ENCODE measurements around the gene CHDH. TPM values are rescaled to one million over a fixed set of nuclear protein-coding genes. Genes with fewer than 3 reads are reported as not detected.

CHDH gene
- total and polyA plus RNA-seq, 2 donors (not counting 3 experiments of a cell fraction or from before 2014, with no cell fraction given): 0.04 to 0.06 TPM

- CTCF ChIA-PET: no interaction called here
- intact Hi-C loops (cut with micrococcal nuclease) (no loop called here), dilution Hi-C loops (cut with MboI; ENCODE audit: extremely low pct_ligation_motif_present, low sequenced_read_pairs) (no loop called here)
- Histone ChIP-seq H3K36me3 (ENCODE audit: control insufficient read depth in 2 of 2, extremely low read depth in 1 of 2, insufficient read depth in 2 of 2, low read length in 2 of 2) (no peaks in the 10 kb centered on the region), H3K27me3 (ENCODE audit: control insufficient read depth in 2 of 2, insufficient read depth in 2 of 2, low read length in 2 of 2) (no peaks in the 10 kb centered on the region), H3K4me3 (replicated peaks in 1 of 3; ENCODE audit: insufficient read depth in 1 of 3, low read depth in 1 of 3, low read length in 3 of 3) (no peak overlapping the region), H3K27ac (ENCODE audit: insufficient read depth, low read depth, low read length) (no peak overlapping the region), H3K9me3 (replicated peaks; ENCODE audit: control insufficient read depth, insufficient read depth, low read length) (no peaks in the 10 kb centered on the region), H3K4me1 (ENCODE audit: control insufficient read depth, extremely low read depth, insufficient read depth, low read length) (no peaks in the 10 kb centered on the region), H2AFZ (ENCODE audit: low read depth, low read length) (no peak overlapping the region), H3K9ac (replicated peaks; ENCODE audit: extremely low read depth, insufficient read depth, low read length) (no peak overlapping the region), H3K9me1 (replicated peaks; ENCODE audit: control insufficient read depth, extremely low read depth, insufficient read depth, low read length) (no peaks in the 10 kb centered on the region), H3K4me2 (ENCODE audit: insufficient read depth, low read length) (no peak overlapping the region), H3K79me2 (ENCODE audit: control insufficient read depth, insufficient read depth, low read length) (no peaks in the 10 kb centered on the region), H4K20me1 (replicated peaks; ENCODE audit: control insufficient read depth, extremely low read depth, insufficient read depth, low read length) (no peaks in the 10 kb centered on the region)
- FAIRE-seq: no peak
- BruUV-seq (replicated peaks): no TSS peak
- no peak for DNase-seq (ENCODE audit: low read depth, low spot score)
- TF ChIP-seq JUN (IDR thresholded peaks at IDR 0.05; ENCODE audit: borderline replicate concordance, insufficient read depth, insufficient read length, low read depth) (no peak), CTCF (IDR thresholded peaks at IDR 0.05; ENCODE audit: extremely low read depth in 1 of 2, insufficient read depth in 1 of 2, low read depth in 1 of 2, low read length in 2 of 2) (no peak), EZH2 (IDR thresholded peaks at IDR 0.05; ENCODE audit: borderline replicate concordance, low read depth, low read length, severe bottlenecking) (no peak), POLR2A (IDR thresholded peaks at IDR 0.05; ENCODE audit: low read depth, low read length) (no peak), MAX (IDR thresholded peaks at IDR 0.05; ENCODE audit: insufficient read depth, insufficient read length) (no peak), GATA2 (IDR thresholded peaks at IDR 0.05; ENCODE audit: insufficient read depth, insufficient read length, low read depth, low read length) (no peak), FOS (IDR thresholded peaks at IDR 0.05; ENCODE audit: borderline replicate concordance, insufficient read depth, low read length) (no peak), MYC (IDR thresholded peaks at IDR 0.05; ENCODE audit: low read depth, low read length) (no peak), POLR2AphosphoS5 (IDR thresholded peaks at IDR 0.05; ENCODE audit: insufficient read depth, low read depth, low read length) (no peak)
- POLR2A ChIA-PET: no interaction called here
Measured at GRCh38 chr3:53817211-53817610, 29.0 kb downstream of the CHDH start.
